HepG2 (cell line): ENCODE data around the gene SERAC1. TPM values are rescaled to one million over a fixed set of nuclear protein-coding genes. Genes with fewer than 3 reads are reported as not detected.

Experiments
- RERE ChIP-seq: IDR thresholded peaks from 2 replicates; pipeline ENCODE4 v1.6.1; 2016; ENCODE audit warnings: low read depth, missing genetic modification reagents, missing compliant biosample characterization
- STAT6 ChIP-seq: sonication (generic); formaldehyde crosslinking; IDR thresholded peaks from 2 replicates; pipeline ENCODE4 v1.4.0; 2020; ENCODE audit warnings: missing genetic modification reagents, mild to moderate bottlenecking, borderline replicate concordance
- XRCC5 ChIP-seq: fragments of 200-400 bp; formaldehyde crosslinking; optimal IDR thresholded peaks from 2 replicates; pipeline ENCODE3; 2017; ENCODE audit warnings: mild to moderate bottlenecking, low read length
- ZBTB44 ChIP-seq: sonication (generic); formaldehyde crosslinking; IDR thresholded peaks from 2 replicates; pipeline ENCODE4 v1.4.0; 2020; ENCODE audit warnings: missing genetic modification reagents
- ZNF558 ChIP-seq: sonication (generic); formaldehyde crosslinking; IDR thresholded peaks from 2 replicates; pipeline ENCODE4 v1.9.0; 2022; ENCODE audit warnings: mild to moderate bottlenecking, missing genetic modification reagents, borderline replicate concordance
- ZNF687 ChIP-seq: sonication (generic); formaldehyde crosslinking; IDR thresholded peaks from 2 replicates; pipeline ENCODE4 v1.5.1; 2020; ENCODE audit warnings: mild to moderate bottlenecking, missing genetic modification reagents, moderate library complexity
- ZNF710 ChIP-seq: sonication (generic); formaldehyde crosslinking; IDR thresholded peaks from 2 replicates; pipeline ENCODE4 v1.5.0; 2020; ENCODE audit warnings: mild to moderate bottlenecking, missing genetic modification reagents, borderline replicate concordance
- polyA plus RNA-seq, 8 experiments: library from polyadenylated mRNA; depleted of rRNA in 3 of 8; stranded (reverse) in 7 of 8; unstranded in 1 of 8; fragments of >200 nt; fragmentation: Illumina TruSeq in 4 of 8; extraction: Trizol in 4 of 8; gene quantifications; 2 replicates each; pipeline versions ENCODE4 v1.2.1 to v1.2.3, GENCODE V29; 2011 to 2016; ENCODE audit warnings: low read depth in 4 of 8, missing spikeins in 1 of 8, mixed read lengths in 1 of 8; ENCODE audit not compliant: insufficient read depth in 1 of 8
- total RNA-seq, 5 experiments: library from RNA; depleted of rRNA; stranded (reverse); fragments of >200 nt; fragmentation: Illumina TruSeq; extraction: Trizol; gene quantifications; 2 replicates each; pipeline ENCODE4 v1.2.3, GENCODE V29; 2016; ENCODE audit warnings: low read depth in 1 of 5

The SERAC1 gene
- total and polyA plus RNA-seq, 2 of the 13 experiments (the other 11 are each of a cell fraction or from before 2014, with no cell fraction given), result 4.5 to 8.1 TPM

GRCh38 chr6:158164579-158165170 is 3.4 kb downstream of the SERAC1 start (continued):
- TF ChIP-seq ZNF687 (CRISPR knock-in tag), result no peak
- no peak for TF ChIP-seq ZBTB44 (CRISPR knock-in tag)
- TF ChIP-seq ZNF710 (CRISPR knock-in tag), result no peak
- TF ChIP-seq RERE (CRISPR knock-in tag), result no peak
- no peak for TF ChIP-seq STAT6 (CRISPR knock-in tag)
- TF ChIP-seq XRCC5, result no peak
- TF ChIP-seq ZNF558 (CRISPR knock-in tag), result no peak
- TF ChIP-seq, all 625 proteins: peak for 0
